Measurements from ENCODE around the gene MAFG.
"Not testable (repeated sequence)": the region's sequence is repeated elsewhere in the genome, so short reads cannot be mapped to it uniquely, and the experiment has no call there.

Gene MAFG

GRCh38 chr17:81957691-81958432 lies 30.3 kb upstream of the MAFG start:
- no peak for DNase-seq

GRCh38 chr17:81956607-81957589 lies 29.4 kb upstream of the MAFG start:
- DNase-seq: no peak

GRCh38 chr17:81955756-81956544 lies 28.4 kb upstream of the MAFG start:
- DNase-seq: no peak

GRCh38 chr17:81955058-81955681 lies 27.6 kb upstream of the MAFG start:
- no peak for DNase-seq

- DNase-seq: no peak
Measured at GRCh38 chr17:81954131-81955057, 26.9 kb upstream of the MAFG start.

- not testable (repeated sequence) for DNase-seq
Measured at GRCh38 chr17:81953443-81953842, 25.9 kb upstream of the MAFG start.

- DNase-seq: no peak
Measured at GRCh38 chr17:81952792-81953228, 25.3 kb upstream of the MAFG start.

- no peak for DNase-seq
Measured at GRCh38 chr17:81951785-81952684, 24.5 kb upstream of the MAFG start.

GRCh38 chr17:81950501-81950900 lies 23.0 kb upstream of the MAFG start:
- DNase-seq: no peak

- DNase-seq: no peak
Measured at GRCh38 chr17:81948635-81949378, 21.3 kb upstream of the MAFG start.

GRCh38 chr17:81947189-81947588 lies 19.7 kb upstream of the MAFG start, which contains the start of gene MYADML2:
TSS of gene MYADML2 (minus strand) at chr17:81947233. CDS start at chr17:81941741, 5,492 bp downstream.
- DNase-seq: no peak

- DNase-seq: no peak
Measured at GRCh38 chr17:81944858-81945257, 17.3 kb upstream of the MAFG start.

GRCh38 chr17:81942167-81942553 lies 14.6 kb upstream of the MAFG start:
- no peak for DNase-seq

- no peak for DNase-seq
Measured at GRCh38 chr17:81941484-81942166, 14.1 kb upstream of the MAFG start.

GRCh38 chr17:81940538-81941483 lies 13.3 kb upstream of the MAFG start:
- no peak for DNase-seq

- DNase-seq: no peak
Measured at GRCh38 chr17:81939881-81940385, 12.4 kb upstream of the MAFG start.

GRCh38 chr17:81939218-81939617 lies 11.7 kb upstream of the MAFG start:
- DNase-seq: no peak

Measured in COR-L47 (cell line).